Psoas muscle (tissue), 8 donors: ENCODE results near the gene SNX4. TPM values are rescaled to one million over a fixed set of nuclear protein-coding genes. Genes with fewer than 3 reads are reported as not detected.

Experiments
- ATAC-seq, 4 donors: fragments of 200-7000 bp; cut with Tn5 transposase; one replicate each; pipeline ENCODE4 v1.9.1; 2020; ENCODE audit warnings: moderate library complexity in 3 of 4, mild to moderate bottlenecking in 2 of 4
- DNase-seq, 2 donors: peaks; one replicate each; pipeline ENCODE4 v3.0.0-alpha.2; 2020
- H3K27ac ChIP-seq: fragments of 200-600 bp; one replicate; pipeline ENCODE4 v1.8.0; 2022
- H3K27me3 ChIP-seq, 3 donors: fragments of 200-600 bp in 1 of 3; one replicate each; pipeline versions ENCODE4 v1.6.1 to v1.8.0; 2013 to 2022; ENCODE audit warnings: low read length in 2 of 3, mild to moderate bottlenecking in 2 of 3, moderate library complexity in 1 of 3; ENCODE audit not compliant: insufficient read depth in 3 of 3
- H3K36me3 ChIP-seq, 2 donors: fragments of 200-600 bp in 1 of 2; one replicate each; pipeline versions ENCODE4 v1.6.1 to v1.8.0; 2013 to 2022; ENCODE audit warnings: low read depth in 1 of 2, mild to moderate bottlenecking in 1 of 2, moderate library complexity in 1 of 2; ENCODE audit not compliant: insufficient read depth in 1 of 2
- H3K4me1 ChIP-seq: fragments of 200-600 bp; one replicate; pipeline ENCODE4 v1.8.0; 2022
- H3K4me3 ChIP-seq: fragments of 200-600 bp; one replicate; pipeline ENCODE4 v1.8.0; 2022; ENCODE audit warnings: mild to moderate bottlenecking
- H3K9me3 ChIP-seq: fragments of 200-600 bp; one replicate; pipeline ENCODE4 v1.8.0; 2022
- CTCF ChIP-seq: fragments of 200-600 bp; IDR thresholded peaks from one replicate; pipeline ENCODE4 v1.8.0; 2022; ENCODE audit warnings: antibody characterized with exemption
- WGBS, 3 donors: extraction: QIAGEN DNeasy Blood & Tissue Kit; methylation state at CpG; one replicate each; pipeline versions ENCODE4 v1.1.6 to v1.1.7; 2013; 5-methylcytosine and 5-hydroxymethylcytosine counted together
- intact Hi-C, 2 donors: fragments of 100-400 bp; cut with DNase I; formaldehyde crosslinking; loops; one replicate each; pipeline versions ENCODE4 v1.11.0 to v1.14.2; 2022
- polyA plus RNA-seq, 3 donors: library from polyadenylated mRNA; stranded (reverse); fragments of 200-250 nt; gene quantifications; one replicate each; pipeline ENCODE4 v1.2.3, GENCODE V29; 2013
- total RNA-seq, 4 donors: library from RNA; stranded (reverse); fragmentation: NEBNext Ultra II Directional in 2 of 4; extraction: Animal tissue kit (Norgen Biotek cat#: 25700) in 2 of 4; gene quantifications; one replicate each; pipeline versions ENCODE4 v1.2.1 to v1.2.4, GENCODE V29; 2021 to 2023
- donor health status: healthy with polysubstance abuse.
- donor health status: DM: no; HTN: no; CAD: no; lungs with moderate emphysema.
- donor health status: Bipolar disorder and iron deficiency.
- donor health status: healthy.
- donor health status: DM: yes; HTN: yes; CAD: no.
- donor health status: DM: no; HTN: no; CAD: no.
- donor health status: DM: no; HTN: no; CAD: no.
- donor health status: DM: yes; HTN: yes; CAD: no.

The SNX4 gene
- total and polyA plus RNA-seq, 7 donors = 16.9 to 30.1 (median 23.6) TPM

GRCh38 chr3:125477701-125478100, 42.3 kb downstream of the SNX4 start:
- Histone ChIP-seq H3K36me3 (peaks cover 0 to 82% of the 10 kb centered on the region in 2 donors), H3K4me3 (no peak overlapping the region), H3K27me3 (no peaks in the 10 kb centered on the region), H3K9me3 (no peaks in the 10 kb centered on the region), H3K4me1 (no peaks in the 10 kb centered on the region), H3K27ac (no peak overlapping the region)
- DNase-seq (no peak), ATAC-seq (no peak)
- intact Hi-C loops = no loop called here
- no peak for TF ChIP-seq CTCF
- whole genome bisulfite sequencing, 3 donors = 88 to 93% (median 89%) methylated on average over 1 of the region's 1 CpG

- H3K27me3 ChIP-seq = no peaks in the 10 kb centered on the region
- 92 to 94% (median 92%) methylated on average over 1 of the region's 1 CpG for WGBS, 3 donors
- no peak overlapping the region for H3K27ac ChIP-seq
- no peak for TF ChIP-seq CTCF
- no peaks in the 10 kb centered on the region for H3K9me3 ChIP-seq
- intact Hi-C loops = no loop called here
- H3K36me3 ChIP-seq = peaks cover 5 to 96% of the 10 kb centered on the region in 2 donors
- no peak overlapping the region for H3K4me3 ChIP-seq
- ATAC-seq (no peak), DNase-seq (no peak)
- no peaks in the 10 kb centered on the region for H3K4me1 ChIP-seq
Measured at GRCh38 chr3:125470671-125471070, 49.3 kb downstream of the SNX4 start.

GRCh38 chr3:125462722-125463299, 57.2 kb downstream of the SNX4 start:
- Histone ChIP-seq H3K36me3 (peaks cover 11 to 79% of the 10 kb centered on the region in 2 donors), H3K27ac (no peak overlapping the region), H3K4me3 (no peak overlapping the region), H3K27me3 (no peaks in the 10 kb centered on the region), H3K4me1 (no peaks in the 10 kb centered on the region), H3K9me3 (no peaks in the 10 kb centered on the region)
- DNase-seq (no peak), ATAC-seq (no peak)
- 78 to 90% (median 86%) methylated on average over 5 of the region's 5 CpGs for WGBS, 3 donors
- no peak for TF ChIP-seq CTCF
- intact Hi-C loops = no loop called here

DNA sequence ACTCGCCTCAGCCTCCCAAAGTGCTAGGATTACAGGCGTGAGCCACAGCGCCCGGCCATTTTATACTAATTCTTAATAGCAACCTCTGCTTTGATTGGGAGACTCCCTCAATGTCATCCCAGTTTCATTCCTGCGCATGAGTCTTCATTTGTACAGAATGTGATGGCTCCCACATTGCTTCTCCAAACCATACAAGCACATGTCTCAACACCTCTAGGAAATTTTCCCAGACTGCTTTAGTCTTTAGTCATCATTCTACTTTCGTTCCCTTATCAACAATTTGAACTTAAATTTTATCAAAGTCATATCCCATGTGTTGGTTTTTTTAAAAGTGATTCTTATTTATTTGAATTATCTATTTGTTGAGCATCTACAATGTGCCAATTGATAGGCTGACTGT, 58.1 kb downstream of the SNX4 start:
- no peak for DNase-seq
- ATAC-seq = no peak
- H3K27ac ChIP-seq = no peak overlapping the region
- 98 to 99% (median 98%) methylated on average over 6 of the region's 6 CpGs for WGBS, 3 donors
- no peak overlapping the region for H3K4me3 ChIP-seq
- peaks cover 9 to 79% of the 10 kb centered on the region in 2 donors for H3K36me3 ChIP-seq
- intact Hi-C loops = no loop called here
- H3K27me3 ChIP-seq = no peaks in the 10 kb centered on the region
- H3K9me3 ChIP-seq = no peaks in the 10 kb centered on the region
- H3K4me1 ChIP-seq = no peaks in the 10 kb centered on the region
- no peak for TF ChIP-seq CTCF

DNA sequence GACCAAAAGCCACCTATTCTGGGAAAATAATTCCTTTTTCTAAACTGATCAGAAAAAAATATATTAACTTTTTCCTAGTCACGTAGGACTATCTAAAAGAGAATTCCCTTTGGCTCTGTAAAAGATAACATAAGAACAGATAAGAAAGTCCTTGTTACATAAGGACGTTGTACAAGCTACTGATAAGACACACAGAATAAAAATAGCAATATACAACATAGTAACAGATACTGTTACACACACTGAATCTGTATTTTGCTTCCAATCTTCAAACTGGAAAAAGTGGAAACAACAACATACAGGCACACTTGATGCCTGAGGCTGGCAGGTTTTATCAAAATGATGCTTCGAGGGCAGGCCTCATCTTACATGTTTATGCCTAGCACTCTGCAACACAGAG, 59.8 kb downstream of the SNX4 start:
- Histone ChIP-seq H3K36me3 (peaks cover 7 to 82% of the 10 kb centered on the region in 2 donors), H3K27ac (no peak overlapping the region), H3K9me3 (no peaks in the 10 kb centered on the region), H3K4me1 (no peaks in the 10 kb centered on the region), H3K4me3 (no peak overlapping the region), H3K27me3 (no peaks in the 10 kb centered on the region)
- DNase-seq (no peak), ATAC-seq (no peak)
- intact Hi-C loops = no loop called here
- 66 to 68% (median 66%) methylated on average over 3 of the region's 3 CpGs for WGBS, 3 donors
- no peak for TF ChIP-seq CTCF
